Ovary (tissue), 9 donors: ENCODE measurements around the gene ITFG1. TPM values are rescaled to one million over a fixed set of nuclear protein-coding genes. Genes with fewer than 3 reads are reported as not detected.

ENCODE experiments used
- DNase-seq, 5 donors: peaks; one replicate each; pipeline ENCODE4 v3.0.0-alpha.2; 2019 to 2020
- H3K27ac ChIP-seq, 2 donors: fragments of 200-600 bp; one replicate each; pipeline versions ENCODE4 v1.5.1 to v1.8.0; 2019 to 2022
- H3K27me3 ChIP-seq: fragments of 200-600 bp; one replicate; pipeline ENCODE4 v1.8.0; 2022
- H3K36me3 ChIP-seq: fragments of 200-600 bp; sonication (generic); one replicate; pipeline ENCODE4 v1.5.1; 2019
- H3K4me1 ChIP-seq: one replicate; pipeline ENCODE4 v1.8.1; 2013; ENCODE audit warnings: mild to moderate bottlenecking, moderate library complexity; ENCODE audit not compliant: insufficient read depth
- H3K4me3 ChIP-seq: fragments of 200-600 bp; sonication (generic); one replicate; pipeline ENCODE4 v1.5.1; 2017
- H3K9me3 ChIP-seq, 2 donors: fragments of 200-600 bp in 1 of 2; sonication (generic) in 1 of 2; one replicate each; pipeline versions ENCODE4 v1.5.1 to v1.8.1; 2013 to 2019; ENCODE audit warnings: mild to moderate bottlenecking in 1 of 2, moderate library complexity in 1 of 2
- EP300 ChIP-seq: sonication (generic); formaldehyde crosslinking; IDR thresholded peaks from one replicate; pipeline ENCODE4 v1.6.1; 2017; ENCODE audit warnings: antibody characterized with exemption
- POLR2A ChIP-seq: fragments of 450-650 bp; IDR thresholded peaks from one replicate; pipeline ENCODE4 v1.6.1; 2017; ENCODE audit warnings: antibody characterized with exemption, mild to moderate bottlenecking, moderate library complexity
- WGBS, 3 donors: extraction: QIAGEN DNeasy Blood & Tissue Kit in 1 of 3; methylation state at CpG; one replicate each; pipeline versions ENCODE4 v1.1.5 to v1.1.7; 2013 to 2017; 5-methylcytosine and 5-hydroxymethylcytosine counted together
- intact Hi-C, 4 donors: fragments of 100-400 bp; cut with DNase I; formaldehyde crosslinking; loops; one replicate each; pipeline versions ENCODE4 v1.11.0 to v1.15.1; 2022 to 2023
- polyA plus RNA-seq, 2 donors: library from polyadenylated mRNA; stranded (reverse); fragments of 200-250 nt in 1 of 2; fragments of 350-450 nt in 1 of 2; fragmentation: Illumina TruSeq in 1 of 2; extraction: RNeasy Lipid Tissue Mini Kit (QIAGEN cat#74804) in 1 of 2; gene quantifications; one replicate each; pipeline ENCODE4 v1.2.3, GENCODE V29; 2013 to 2014
- total RNA-seq, 7 donors: library from RNA; depleted of rRNA in 2 of 7; stranded (reverse); fragments of >200 nt in 2 of 7; fragmentation: NEBNext Ultra II Directional in 3 of 7; extraction: Animal tissue kit (Norgen Biotek cat#: 25700) in 3 of 7; gene quantifications; one replicate each; pipeline versions ENCODE4 v1.1.0 to v1.2.4, GENCODE V29; 2016 to 2023
- TF ChIP-seq, protein P1 (sequence below), 3 donors: fragments of 450-650 bp in 2 of 3; fragments of 200-600 bp in 1 of 3; IDR thresholded peaks; one replicate each; pipeline versions ENCODE4 v1.5.1 to v1.8.0; 2016 to 2022; ENCODE audit warnings: antibody characterized with exemption in 3 of 3, mild to moderate bottlenecking in 1 of 3
- donor health status: DM: no; HTN: no; CAD: no; lungs with moderate emphysema.
- donor health status: DM: no; HTN: no; CAD: no.
- donor health status: Bipolar disorder and iron deficiency.
- donor health status: DM: yes; HTN: yes; CAD: no.
- donor health status: DM: no; HTN: no; CAD: no.
- donor health status: DM: yes; HTN: yes; CAD: no.

ITFG1 gene
- total and polyA plus RNA-seq, 9 donors: 34.4 to 123 (median 40.2) TPM

- Histone ChIP-seq H3K27me3 (no peaks in the 10 kb centered on the region), H3K4me3 (no peak overlapping the region), H3K36me3 (no peaks in the 10 kb centered on the region), H3K4me1 (no peaks in the 10 kb centered on the region), H3K27ac (no peak overlapping the region), H3K9me3 (no peaks in the 10 kb centered on the region)
- TF ChIP-seq POLR2A (no peak), EP300 (no peak)
- TF ChIP-seq, protein P1, sequence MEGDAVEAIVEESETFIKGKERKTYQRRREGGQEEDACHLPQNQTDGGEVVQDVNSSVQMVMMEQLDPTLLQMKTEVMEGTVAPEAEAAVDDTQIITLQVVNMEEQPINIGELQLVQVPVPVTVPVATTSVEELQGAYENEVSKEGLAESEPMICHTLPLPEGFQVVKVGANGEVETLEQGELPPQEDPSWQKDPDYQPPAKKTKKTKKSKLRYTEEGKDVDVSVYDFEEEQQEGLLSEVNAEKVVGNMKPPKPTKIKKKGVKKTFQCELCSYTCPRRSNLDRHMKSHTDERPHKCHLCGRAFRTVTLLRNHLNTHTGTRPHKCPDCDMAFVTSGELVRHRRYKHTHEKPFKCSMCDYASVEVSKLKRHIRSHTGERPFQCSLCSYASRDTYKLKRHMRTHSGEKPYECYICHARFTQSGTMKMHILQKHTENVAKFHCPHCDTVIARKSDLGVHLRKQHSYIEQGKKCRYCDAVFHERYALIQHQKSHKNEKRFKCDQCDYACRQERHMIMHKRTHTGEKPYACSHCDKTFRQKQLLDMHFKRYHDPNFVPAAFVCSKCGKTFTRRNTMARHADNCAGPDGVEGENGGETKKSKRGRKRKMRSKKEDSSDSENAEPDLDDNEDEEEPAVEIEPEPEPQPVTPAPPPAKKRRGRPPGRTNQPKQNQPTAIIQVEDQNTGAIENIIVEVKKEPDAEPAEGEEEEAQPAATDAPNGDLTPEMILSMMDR (IDR thresholded peaks at IDR 0.05): no peak
- 80 to 82% (median 81%) methylated on average over 11 of the region's 11 CpGs for WGBS, 3 donors
- intact Hi-C loops: no loop called here
- no peak for DNase-seq
These were observed 200.4 kb downstream of the ITFG1 start for GRCh38 chr16:47260503-47260902.

GRCh38 chr16:47258874-47259461 lies 201.9 kb downstream of the ITFG1 start:
- no peak for DNase-seq
- TF ChIP-seq POLR2A: no peak
- TF ChIP-seq, protein P1 (IDR thresholded peaks at IDR 0.05): no peak
- no peak for TF ChIP-seq EP300
- intact Hi-C loops: no loop called here
- WGBS, 3 donors: 73 to 75% (median 74%) methylated on average over 2 of the region's 2 CpGs
- no peak overlapping the region for H3K4me3 ChIP-seq
- no peaks in the 10 kb centered on the region for H3K36me3 ChIP-seq
- H3K27ac ChIP-seq: no peak overlapping the region
- no peaks in the 10 kb centered on the region for H3K9me3 ChIP-seq
- no peaks in the 10 kb centered on the region for H3K27me3 ChIP-seq
- H3K4me1 ChIP-seq: no peaks in the 10 kb centered on the region

DNA sequence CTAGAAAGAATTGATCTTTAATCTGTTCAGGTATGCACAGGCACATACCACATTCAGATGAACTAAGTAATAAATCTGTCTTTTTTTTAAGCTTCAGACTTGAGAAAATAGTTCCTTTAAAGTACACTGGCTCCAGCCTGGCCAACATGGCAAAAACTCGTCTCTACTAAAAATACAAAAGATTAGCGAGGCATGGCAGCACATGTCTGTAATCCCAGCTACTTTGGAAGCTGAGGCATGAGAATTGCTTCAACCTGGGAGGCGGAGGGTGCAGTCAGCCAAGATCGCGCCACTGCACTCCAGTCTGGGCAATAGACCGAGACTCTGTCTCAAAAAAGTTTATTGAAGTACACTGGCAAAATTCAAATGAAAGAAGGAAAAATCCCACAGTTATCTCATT lies 206.1 kb downstream of the ITFG1 start:
- 94 to 97% (median 95%) methylated on average over 6 of the region's 6 CpGs for WGBS, 3 donors
- Histone ChIP-seq H3K4me3 (no peak overlapping the region), H3K36me3 (no peaks in the 10 kb centered on the region), H3K27me3 (no peaks in the 10 kb centered on the region), H3K4me1 (no peaks in the 10 kb centered on the region), H3K9me3 (no peaks in the 10 kb centered on the region), H3K27ac (no peak overlapping the region)
- TF ChIP-seq, protein P1 (IDR thresholded peaks at IDR 0.05): no peak
- TF ChIP-seq POLR2A (no peak), EP300 (no peak)
- no peak for DNase-seq
- intact Hi-C loops: no loop called here

DNA sequence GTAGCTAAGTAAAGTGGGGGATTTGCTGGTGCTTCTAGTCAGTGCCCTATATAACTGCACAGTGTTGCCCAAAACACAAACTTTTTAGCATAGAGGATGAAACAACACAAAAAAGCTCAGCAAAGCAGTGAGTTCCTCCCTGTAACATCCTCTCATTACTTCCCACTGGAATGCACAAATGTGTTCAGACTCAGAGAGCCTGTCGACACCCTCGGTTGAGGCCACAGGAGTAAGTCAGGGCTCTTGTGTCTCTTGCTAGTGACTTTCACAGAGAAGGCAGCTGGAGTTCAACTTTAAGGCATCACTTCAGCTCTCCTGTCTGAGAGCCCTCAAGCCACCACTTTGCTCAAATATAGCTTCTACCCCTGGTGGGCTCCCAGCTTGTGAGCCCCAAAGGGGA lies 209.9 kb downstream of the ITFG1 start:
- intact Hi-C loops: no loop called here
- H3K4me3 ChIP-seq: no peak overlapping the region
- no peak for DNase-seq
- H3K27ac ChIP-seq: no peak overlapping the region
- no peaks in the 10 kb centered on the region for H3K27me3 ChIP-seq
- TF ChIP-seq EP300: no peak
- TF ChIP-seq, protein P1 (IDR thresholded peaks at IDR 0.05): no peak
- no peak for TF ChIP-seq POLR2A
- no peaks in the 10 kb centered on the region for H3K36me3 ChIP-seq
- WGBS, 3 donors: 83 to 88% (median 85%) methylated on average over 2 of the region's 2 CpGs
- H3K4me1 ChIP-seq: no peaks in the 10 kb centered on the region
- no peaks in the 10 kb centered on the region for H3K9me3 ChIP-seq
